T-cell (primary cell): ENCODE data around the gene NANOGP8. TPM values are rescaled to one million over a fixed set of nuclear protein-coding genes. Genes with fewer than 3 reads are reported as not detected.

Experiments used
- ATAC-seq, 4 experiments: fragments of 200-7000 bp in 3 of 4; fragments of 150-1000 bp in 1 of 4; cut with Tn5 transposase; replicated peaks in 1 of 4; 1 replicate in 3 of 4; 2 replicates in 1 of 4; pipeline ENCODE4 v1.10.0; 2021; ENCODE audit warnings: moderate library complexity in 3 of 4, mild to moderate bottlenecking in 2 of 4, moderate number of reproducible peaks in 1 of 4
- CTCF ChIA-PET, 2 donors: fragments of 300-600 bp; sonication (Branson Sonifier 250); formaldehyde crosslinking; loops; one replicate each; lab custom pipeline; 2022; ENCODE audit warnings: antibody characterized with exemption in 2 of 2; lab: Charles Lee
- POLR2A ChIA-PET, 2 donors: fragments of 300-600 bp; sonication (Branson Sonifier 250); formaldehyde crosslinking; loops; one replicate each; lab custom pipeline; 2022; ENCODE audit warnings: antibody characterized with exemption in 2 of 2; lab: Charles Lee
- DNase-seq, 35 experiments: peaks; one replicate each; pipeline versions ENCODE4 v3.0.0 to v3.0.0-alpha.2; 2013 to 2023
- H3K27ac ChIP-seq: one replicate; pipeline ENCODE4 v1.5.1; 2013; ENCODE audit warnings: low read length
- H3K27me3 ChIP-seq, 2 experiments: replicated peaks in 1 of 2; 1 replicate in 1 of 2; 2 replicates in 1 of 2; pipeline versions ENCODE4 v1.6.1 to v1.7.0; 2013; ENCODE audit warnings: low read length in 1 of 2, mixed read lengths in 1 of 2; ENCODE audit not compliant: control insufficient read depth in 2 of 2, insufficient read depth in 2 of 2; ENCODE audit errors: extremely low read depth in 1 of 2
- H3K36me3 ChIP-seq, 2 donors: 1 replicate in 1 of 2; 2 replicates in 1 of 2; pipeline versions ENCODE4 v1.6.1 to v1.7.0; 2013; ENCODE audit warnings: low read length in 1 of 2; ENCODE audit not compliant: control insufficient read depth in 2 of 2, insufficient read depth in 1 of 2; ENCODE audit errors: extremely low read depth in 1 of 2
- H3K4me1 ChIP-seq, 2 experiments: 1 replicate in 1 of 2; 2 replicates in 1 of 2; pipeline versions ENCODE4 v1.6.1 to v1.7.0; 2013; ENCODE audit warnings: low read length in 2 of 2, mixed read lengths in 1 of 2; ENCODE audit not compliant: insufficient read depth in 2 of 2, control insufficient read depth in 1 of 2; ENCODE audit errors: extremely low read depth in 1 of 2
- H3K4me3 ChIP-seq, 2 donors: 1 replicate in 1 of 2; 2 replicates in 1 of 2; pipeline versions ENCODE4 v1.5.1 to v1.7.0; 2013; ENCODE audit warnings: mild to moderate bottlenecking in 2 of 2, low read length in 1 of 2, moderate library complexity in 1 of 2; ENCODE audit not compliant: control insufficient read depth in 1 of 2; ENCODE audit errors: extremely low read depth in 1 of 2
- H3K9me3 ChIP-seq: 2 replicates; pipeline ENCODE4 v1.7.0; 2013
- H3K27ac Mint-ChIP-seq, 2 donors: one replicate each; pipeline ENCODE4 v1.8.0; 2020 to 2021; ENCODE audit warnings: mild to moderate bottlenecking in 2 of 2, mixed read lengths in 2 of 2
- H3K27me3 Mint-ChIP-seq, 2 donors: one replicate each; pipeline ENCODE4 v1.8.0; 2021 to 2022; ENCODE audit warnings: mixed read lengths in 2 of 2
- H3K36me3 Mint-ChIP-seq: one replicate; pipeline ENCODE4 v1.8.0; 2021; ENCODE audit warnings: mixed read lengths
- H3K4me1 Mint-ChIP-seq, 3 donors: one replicate each; pipeline ENCODE4 v1.8.0; 2020 to 2022; ENCODE audit warnings: mixed read lengths in 3 of 3, mild to moderate bottlenecking in 1 of 3
- H3K4me3 Mint-ChIP-seq, 3 donors: one replicate each; pipeline ENCODE4 v1.8.0; 2020 to 2022; ENCODE audit warnings: mild to moderate bottlenecking in 3 of 3, mixed read lengths in 3 of 3, moderate library complexity in 3 of 3
- H3K9me3 Mint-ChIP-seq, 3 donors: one replicate each; pipeline ENCODE4 v1.8.0; 2020 to 2022; ENCODE audit warnings: mixed read lengths in 3 of 3
- WGBS: methylation state at CpG from one replicate; pipeline ENCODE4 v1.1.5; 2013; ENCODE audit warnings: missing lambda C conversion rate; ENCODE audit not compliant: insufficient coverage; 5-methylcytosine and 5-hydroxymethylcytosine counted together
- total RNA-seq, 35 experiments: library from RNA in 6 of 35; stranded (reverse) in 6 of 35; fragments of 120-200 nt in 1 of 35; gene quantifications; one replicate each; pipeline versions ENCODE4 v1.2.1 to v1.2.4 and lab custom pipeline; 2013 to 2026

Gene NANOGP8
- total RNA-seq, 5 donors from 2014 or later (not counting 1 experiment from before 2014, with no cell fraction given), result 0.50 TPM; not detected in 4

- ATAC-seq (no peak), DNase-seq (no peak)
- Histone ChIP-seq H3K4me1 (no peaks in the 10 kb centered on the region), H3K4me3 (no peak overlapping the region), H3K27ac (no peak overlapping the region), H3K36me3 (no peaks in the 10 kb centered on the region), H3K27me3 (no peaks in the 10 kb centered on the region), H3K9me3 (no peaks in the 10 kb centered on the region)
- Mint-ChIP-seq H3K27me3 (peaks cover 2 to 5% of the 10 kb centered on the region in 2 donors), H3K9me3 (peaks cover 0 to 6% (median 0%) of the 10 kb centered on the region in 3 donors), H3K4me3 (no peak overlapping the region), H3K36me3 (no peaks in the 10 kb centered on the region), H3K4me1 (no peaks in the 10 kb centered on the region), H3K27ac (no peak overlapping the region)
- CTCF ChIA-PET, result no interaction called here
- POLR2A ChIA-PET, result no interaction called here
These were observed 38.6 kb upstream of the NANOGP8 start for GRCh38 chr15:35123743-35124142.

- Mint-ChIP-seq H3K4me1 (no peaks in the 10 kb centered on the region), H3K27me3 (peaks cover 2 to 5% of the 10 kb centered on the region in 2 donors), H3K36me3 (no peaks in the 10 kb centered on the region), H3K9me3 (peaks cover 0 to 6% (median 0%) of the 10 kb centered on the region in 3 donors), H3K4me3 (no peak overlapping the region), H3K27ac (no peak overlapping the region)
- H3K9me3 ChIP-seq, result no peaks in the 10 kb centered on the region
- H3K27me3 ChIP-seq, result no peaks in the 10 kb centered on the region
- ChIA-PET CTCF (no interaction called here), POLR2A (no interaction called here)
- no peak overlapping the region for H3K4me3 ChIP-seq
- ATAC-seq (no peak), DNase-seq (no peak)
- no peaks in the 10 kb centered on the region for H3K36me3 ChIP-seq
- H3K27ac ChIP-seq, result no peak overlapping the region
- H3K4me1 ChIP-seq, result no peaks in the 10 kb centered on the region
- 95% methylated on average over 37 of the region's 47 CpGs for WGBS
These were observed 36.7 kb upstream of the NANOGP8 start for GRCh38 chr15:35121611-35122359.

GRCh38 chr15:35120173-35120572 is 35.1 kb upstream of the NANOGP8 start:
- H3K27ac Mint-ChIP-seq, result peak overlapping the region in 1 of 2 donors; percentile 5
- DNase-seq (no peak), ATAC-seq (no peak)
- H3K4me3 Mint-ChIP-seq, result no peak overlapping the region
- no peaks in the 10 kb centered on the region for H3K36me3 ChIP-seq
- ChIA-PET POLR2A (no interaction called here), CTCF (no interaction called here)
- 88% methylated on average over 4 of the region's 6 CpGs for WGBS
- H3K4me3 ChIP-seq, result no peak overlapping the region
- H3K27me3 ChIP-seq, result no peaks in the 10 kb centered on the region
- H3K27me3 Mint-ChIP-seq, result peaks cover 2 to 5% of the 10 kb centered on the region in 2 donors
- no peaks in the 10 kb centered on the region for H3K9me3 ChIP-seq
- no peaks in the 10 kb centered on the region for H3K4me1 ChIP-seq
- no peak overlapping the region for H3K27ac ChIP-seq
- no peaks in the 10 kb centered on the region for H3K36me3 Mint-ChIP-seq
- H3K9me3 Mint-ChIP-seq, result no peaks in the 10 kb centered on the region
- no peaks in the 10 kb centered on the region for H3K4me1 Mint-ChIP-seq

- no CpG with 5 or more reads among the region's 2 CpGs for WGBS
- Mint-ChIP-seq H3K27me3 (peaks cover 2 to 5% of the 10 kb centered on the region in 2 donors), H3K4me1 (no peaks in the 10 kb centered on the region), H3K27ac (no peak overlapping the region), H3K9me3 (no peaks in the 10 kb centered on the region), H3K4me3 (no peak overlapping the region), H3K36me3 (no peaks in the 10 kb centered on the region)
- CTCF ChIA-PET, result no interaction called here
- H3K9me3 ChIP-seq, result no peaks in the 10 kb centered on the region
- no peaks in the 10 kb centered on the region for H3K36me3 ChIP-seq
- no peak overlapping the region for H3K4me3 ChIP-seq
- no peaks in the 10 kb centered on the region for H3K27me3 ChIP-seq
- POLR2A ChIA-PET, result no interaction called here
- no peak for ATAC-seq
- DNase-seq, result no peak
- no peaks in the 10 kb centered on the region for H3K4me1 ChIP-seq
- no peak overlapping the region for H3K27ac ChIP-seq
These were observed 33.9 kb upstream of the NANOGP8 start for GRCh38 chr15:35118960-35119359.

DNA sequence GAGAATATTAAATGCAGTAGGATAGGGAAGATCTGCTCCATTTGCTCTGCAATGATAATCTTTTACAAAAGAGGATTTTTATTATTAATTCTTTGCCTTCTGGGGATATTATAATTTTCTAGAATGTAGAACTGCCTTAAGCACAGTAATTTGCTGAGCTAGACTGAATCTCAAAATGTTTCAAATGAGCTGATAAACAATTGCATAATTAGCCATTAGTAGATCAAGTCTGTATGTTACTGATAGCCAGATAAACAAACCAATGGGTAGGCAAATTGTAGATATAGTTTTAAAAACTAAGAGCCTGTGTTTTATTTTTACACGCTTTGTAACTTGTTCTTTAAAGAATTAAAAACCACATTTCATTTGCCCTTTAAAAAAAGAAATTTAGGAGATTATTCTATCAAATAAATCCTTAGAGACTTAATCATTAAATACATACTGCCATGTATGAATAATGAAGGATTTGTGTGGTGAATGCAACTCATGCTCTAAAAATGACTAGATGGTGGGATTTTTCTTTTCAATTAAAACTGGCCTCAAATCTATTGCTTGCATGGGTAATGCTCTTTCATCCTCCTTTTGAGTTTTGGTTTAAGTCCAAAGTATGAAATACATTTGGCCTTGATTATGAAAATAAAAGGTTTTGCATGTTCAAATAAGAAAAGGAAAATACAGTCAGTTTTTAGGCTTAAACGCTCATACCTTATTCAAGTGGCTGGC is 32.6 kb upstream of the NANOGP8 start:
- Mint-ChIP-seq H3K36me3 (no peaks in the 10 kb centered on the region), H3K27ac (no peak overlapping the region), H3K9me3 (no peaks in the 10 kb centered on the region), H3K4me1 (no peaks in the 10 kb centered on the region), H3K4me3 (no peak overlapping the region), H3K27me3 (peaks cover 0 to 9% of the 10 kb centered on the region in 2 donors)
- ATAC-seq (no peak), DNase-seq (no peak)
- no peaks in the 10 kb centered on the region for H3K4me1 ChIP-seq
- WGBS, result no CpG with 5 or more reads among the region's 2 CpGs
- no peaks in the 10 kb centered on the region for H3K9me3 ChIP-seq
- H3K27me3 ChIP-seq, result no peaks in the 10 kb centered on the region
- no peaks in the 10 kb centered on the region for H3K36me3 ChIP-seq
- no peak overlapping the region for H3K4me3 ChIP-seq
- ChIA-PET POLR2A (no interaction called here), CTCF (no interaction called here)
- no peak overlapping the region for H3K27ac ChIP-seq

GRCh38 chr15:35115155-35115725 is 30.1 kb upstream of the NANOGP8 start:
- Mint-ChIP-seq H3K4me3 (no peak overlapping the region), H3K27me3 (peaks cover 0 to 9% of the 10 kb centered on the region in 2 donors), H3K27ac (no peak overlapping the region), H3K9me3 (no peaks in the 10 kb centered on the region), H3K4me1 (no peaks in the 10 kb centered on the region), H3K36me3 (no peaks in the 10 kb centered on the region)
- Histone ChIP-seq H3K36me3 (no peaks in the 10 kb centered on the region), H3K9me3 (no peaks in the 10 kb centered on the region), H3K27ac (no peak overlapping the region), H3K4me1 (no peaks in the 10 kb centered on the region), H3K27me3 (no peaks in the 10 kb centered on the region), H3K4me3 (no peak overlapping the region)
- CTCF ChIA-PET, result no interaction called here
- WGBS, result no CpG with 5 or more reads among the region's 5 CpGs
- ATAC-seq (no peak), DNase-seq (no peak)
- POLR2A ChIA-PET, result no interaction called here
